ENCODE data around the gene CXCL16.
"Not testable (repeated sequence)": the region's sequence is repeated elsewhere in the genome, so short reads cannot be mapped to it uniquely, and the experiment has no call there.

Gene CXCL16

DNA sequence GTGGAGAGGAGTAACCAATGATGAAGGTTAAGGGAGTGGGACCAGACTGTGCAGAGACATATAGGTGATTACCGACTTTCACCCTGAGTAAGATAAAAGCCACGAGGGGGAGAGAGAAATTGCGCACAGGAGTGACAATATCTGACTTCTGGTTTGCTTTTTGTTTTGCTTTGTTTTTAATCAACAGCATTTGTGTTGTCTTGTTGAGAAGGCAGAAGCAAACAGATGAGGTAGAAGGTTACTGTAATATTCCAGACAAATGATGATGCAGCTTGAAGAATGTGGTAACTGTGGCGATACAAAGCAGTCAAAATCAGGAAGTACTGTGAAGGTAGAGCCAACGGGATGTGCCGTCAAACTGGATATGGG lies 43.3 kb downstream of the CXCL16 start:
- DNase-seq (ENCODE audit: low spot score), result peak; percentile 18

DNA sequence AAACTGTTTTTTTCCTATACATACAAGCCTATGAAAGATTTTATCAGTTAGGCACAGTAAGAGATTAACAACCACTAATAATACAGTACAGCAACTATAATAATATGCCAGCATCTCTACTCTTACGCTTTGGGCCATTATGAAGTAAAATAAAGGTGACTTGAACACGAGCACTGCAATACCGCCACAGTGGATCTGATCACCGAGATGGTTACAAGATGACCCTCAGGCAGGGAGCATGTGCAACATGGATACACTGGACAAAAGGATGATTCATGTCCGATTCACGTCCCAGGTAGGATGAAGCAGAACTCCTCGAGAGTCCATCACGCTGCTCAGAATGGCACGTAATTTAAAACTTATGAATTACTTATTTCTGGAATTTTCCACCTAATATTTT lies 46.3 kb downstream of the CXCL16 start:
- no peak for DNase-seq (ENCODE audit: low spot score)

DNA sequence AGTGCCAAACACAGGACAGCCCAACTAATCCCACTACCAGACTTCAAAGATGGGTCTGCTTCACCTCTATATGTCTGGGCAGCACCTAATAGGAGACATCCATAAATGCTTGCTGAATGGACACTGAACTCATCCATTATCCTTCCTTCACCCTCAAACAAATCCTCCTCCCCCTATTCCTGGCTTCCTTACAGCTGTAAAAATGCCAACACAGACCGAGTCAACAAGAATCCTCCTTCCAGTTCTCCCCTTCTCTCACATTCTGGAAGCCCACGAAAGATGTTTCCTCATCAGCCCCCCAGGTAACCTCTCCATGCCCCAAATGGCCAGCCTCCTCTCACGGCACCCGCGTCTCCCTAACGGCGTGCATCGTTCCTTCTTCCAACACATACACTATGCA lies 48.0 kb downstream of the CXCL16 start:
- no peak for DNase-seq (ENCODE audit: low spot score)

DNA sequence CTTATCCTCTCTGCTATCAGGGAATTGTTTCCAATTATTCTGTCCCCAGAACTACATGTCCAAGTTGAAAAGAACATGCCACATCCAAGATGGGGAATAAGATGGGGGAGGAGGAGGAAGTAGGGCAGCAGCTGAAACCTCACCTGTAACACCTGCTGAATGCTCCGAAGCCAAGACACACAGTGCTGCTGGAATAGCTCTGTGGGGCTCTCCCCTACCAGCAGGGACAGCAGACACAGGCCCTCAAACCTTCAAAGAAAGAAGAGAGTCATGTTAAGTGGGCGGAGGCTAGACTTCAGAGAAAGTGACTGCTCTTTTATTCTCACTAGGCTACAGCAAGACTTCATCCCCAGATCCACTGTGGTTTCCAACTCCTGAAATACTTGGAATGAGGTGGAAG lies 49.0 kb downstream of the CXCL16 start:
- no peak for DNase-seq (ENCODE audit: low spot score)

DNA sequence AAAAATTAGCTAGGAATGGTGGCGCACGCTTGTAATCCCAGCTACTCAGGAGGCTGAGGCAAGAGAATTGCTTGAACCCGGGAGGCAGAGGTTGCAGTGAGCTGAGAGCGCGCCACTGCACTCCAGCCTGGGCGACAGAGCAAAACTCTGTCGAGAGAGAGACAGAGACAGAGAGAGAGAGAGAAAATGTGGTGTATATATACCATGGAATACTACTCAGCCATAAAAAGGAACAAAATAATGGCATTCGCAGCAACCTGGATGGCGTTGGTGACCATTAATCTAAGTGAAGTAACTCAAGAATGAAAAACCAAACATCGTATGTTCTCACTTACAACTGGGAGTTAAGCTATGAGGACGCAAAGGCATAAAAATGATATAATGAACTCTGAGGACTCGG lies 49.9 kb downstream of the CXCL16 start:
- DNase-seq (ENCODE audit: low spot score), result not testable (repeated sequence)

DNA sequence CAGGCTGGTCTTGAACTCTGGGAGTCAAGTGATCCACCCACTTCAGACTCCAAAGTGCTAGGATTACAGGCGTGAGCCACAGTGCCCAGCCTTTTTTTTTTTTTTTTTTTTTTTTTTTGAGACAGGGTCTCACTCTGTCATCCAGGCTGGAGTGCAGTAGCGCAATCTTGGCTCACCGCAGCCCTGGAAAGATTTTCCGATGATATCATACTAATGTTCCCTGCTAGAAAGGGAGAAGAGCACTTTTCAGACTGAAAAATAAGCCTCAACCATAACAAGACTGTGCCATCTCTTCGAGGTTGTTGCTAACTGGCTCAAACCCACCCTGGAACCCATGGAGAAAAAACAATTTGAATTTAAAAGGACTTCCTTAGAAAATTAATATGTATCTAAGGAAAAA lies 56.0 kb downstream of the CXCL16 start:
- not testable (repeated sequence) for DNase-seq (ENCODE audit: low spot score)

Measured in CD4-positive, alpha-beta T cell treated with Interleukin-6 at 100 ng/mL for 8 hours (primary cell).